ENCODE data around the gene KIRREL1.

DNA sequence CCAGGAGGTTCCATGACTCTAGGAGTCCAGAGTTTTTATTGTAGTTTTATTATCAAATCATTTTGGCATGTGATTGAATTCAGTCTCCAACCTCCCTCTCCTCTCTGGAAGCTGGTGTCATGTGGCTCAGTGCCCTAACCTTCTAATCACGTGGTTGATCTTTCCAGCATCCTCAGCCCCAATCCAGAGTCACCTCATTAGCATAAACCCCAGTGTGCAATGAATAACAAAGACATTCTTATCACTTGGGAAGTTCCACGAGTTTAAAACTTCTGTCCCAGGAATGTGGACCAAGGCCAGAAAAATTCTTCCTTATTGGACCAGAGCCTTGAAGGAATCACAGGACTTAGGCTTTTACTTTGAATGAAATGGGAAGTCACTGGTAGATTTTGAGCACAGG is 52.2 kb downstream of the KIRREL1 start:
- TF ChIP-seq, protein P1, sequence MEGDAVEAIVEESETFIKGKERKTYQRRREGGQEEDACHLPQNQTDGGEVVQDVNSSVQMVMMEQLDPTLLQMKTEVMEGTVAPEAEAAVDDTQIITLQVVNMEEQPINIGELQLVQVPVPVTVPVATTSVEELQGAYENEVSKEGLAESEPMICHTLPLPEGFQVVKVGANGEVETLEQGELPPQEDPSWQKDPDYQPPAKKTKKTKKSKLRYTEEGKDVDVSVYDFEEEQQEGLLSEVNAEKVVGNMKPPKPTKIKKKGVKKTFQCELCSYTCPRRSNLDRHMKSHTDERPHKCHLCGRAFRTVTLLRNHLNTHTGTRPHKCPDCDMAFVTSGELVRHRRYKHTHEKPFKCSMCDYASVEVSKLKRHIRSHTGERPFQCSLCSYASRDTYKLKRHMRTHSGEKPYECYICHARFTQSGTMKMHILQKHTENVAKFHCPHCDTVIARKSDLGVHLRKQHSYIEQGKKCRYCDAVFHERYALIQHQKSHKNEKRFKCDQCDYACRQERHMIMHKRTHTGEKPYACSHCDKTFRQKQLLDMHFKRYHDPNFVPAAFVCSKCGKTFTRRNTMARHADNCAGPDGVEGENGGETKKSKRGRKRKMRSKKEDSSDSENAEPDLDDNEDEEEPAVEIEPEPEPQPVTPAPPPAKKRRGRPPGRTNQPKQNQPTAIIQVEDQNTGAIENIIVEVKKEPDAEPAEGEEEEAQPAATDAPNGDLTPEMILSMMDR (IDR thresholded peaks at IDR 0.05), result no peak
- TF ChIP-seq POLR2A (IDR thresholded peaks at IDR 0.05), result no peak

All from lower leg skin (tissue), 3 donors.